ENCODE results near the gene SMC5. TPM values are rescaled to one million over a fixed set of nuclear protein-coding genes. Genes with fewer than 3 reads are reported as not detected.

Gene SMC5
- total and polyA plus RNA-seq, 2 of the 13 experiments (the other 11 are each of a cell fraction or from before 2014, with no cell fraction given) = 7.2 to 26.7 TPM

- TF ChIP-seq KIAA2018 (CRISPR knock-in tag; IDR thresholded peaks at IDR 0.05; ENCODE audit: borderline replicate concordance) (no peak), KLF16 (CRISPR knock-in tag; IDR thresholded peaks at IDR 0.05) (no peak), ZNF224 (CRISPR knock-in tag; IDR thresholded peaks at IDR 0.05) (no peak), ZNF503 (CRISPR knock-in tag; IDR thresholded peaks at IDR 0.05) (no peak), ZNF33A (CRISPR knock-in tag; IDR thresholded peaks at IDR 0.05; ENCODE audit: borderline replicate concordance) (no peak), YY1 (IDR thresholded peaks at IDR 0.05; ENCODE audit: insufficient read depth, insufficient replicate concordance, low read depth, low read length) (no peak)
Observed at GRCh38 chr9:70228611-70229010, 30.2 kb upstream of the SMC5 start (continued).

Data from HepG2 (cell line).